Sciatic nerve (tissue), 2 donors: ENCODE measurements around the gene CYP4F22. TPM values are rescaled to one million over a fixed set of nuclear protein-coding genes. Genes with fewer than 3 reads are reported as not detected.
"Not testable (repeated sequence)": the region's sequence is repeated elsewhere in the genome, so short reads cannot be mapped to it uniquely, and the experiment has no call there.

ENCODE experiments used
- ATAC-seq: fragments of 200-7000 bp; cut with Tn5 transposase; one replicate; pipeline ENCODE4 v1.9.1; 2020; ENCODE audit warnings: mild to moderate bottlenecking, moderate library complexity
- DNase-seq: peaks from one replicate; pipeline ENCODE4 v3.0.0-alpha.2; 2020; ENCODE audit warnings: low spot score
- intact Hi-C: fragments of 100-400 bp; cut with DNase I; formaldehyde crosslinking; loops from one replicate; pipeline ENCODE4 v1.14.2; 2022
- total RNA-seq: library from RNA; stranded (reverse); fragmentation: NEBNext Ultra II Directional; extraction: Animal tissue kit (Norgen Biotek cat#: 25700); gene quantifications from one replicate; pipeline ENCODE4 v1.2.1, GENCODE V29; 2021
- donor health status: DM: no; HTN: no; CAD: no.
- donor health status: DM: no; HTN: no; CAD: no.

CYP4F22 gene
- total RNA-seq, 1 donor from 2014 or later: not detected

DNA sequence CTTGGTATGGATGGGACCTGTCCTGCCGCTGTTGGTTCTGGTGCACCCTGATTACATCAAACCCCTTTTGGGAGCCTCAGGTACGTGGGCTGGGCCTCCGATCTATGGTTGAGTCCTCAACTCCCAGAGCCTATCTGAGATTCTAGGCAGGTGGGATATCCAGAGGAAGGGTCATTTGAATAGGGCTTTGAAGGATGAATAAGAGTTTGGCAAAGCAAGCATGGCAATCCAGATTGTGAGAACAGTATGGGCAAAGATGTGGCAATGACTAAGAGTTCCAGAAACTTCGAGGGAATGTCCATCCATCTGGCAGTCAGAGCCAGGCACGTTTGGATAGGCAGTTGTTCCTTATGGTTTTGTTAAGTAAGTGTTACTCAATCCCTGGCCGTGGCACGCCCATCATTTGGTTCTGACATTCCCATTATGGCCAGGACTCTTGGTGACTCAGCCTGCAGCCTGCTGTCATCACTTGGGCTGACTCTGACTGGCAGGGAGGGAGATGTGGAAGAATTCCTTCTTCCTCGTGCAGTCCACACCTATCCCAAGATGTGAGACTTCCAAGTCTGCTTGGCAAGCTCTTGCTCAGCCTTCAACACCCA is 21.5 kb downstream of the CYP4F22 start:
- intact Hi-C loops: no loop called here
- ATAC-seq (no peak), DNase-seq (no peak)

DNA sequence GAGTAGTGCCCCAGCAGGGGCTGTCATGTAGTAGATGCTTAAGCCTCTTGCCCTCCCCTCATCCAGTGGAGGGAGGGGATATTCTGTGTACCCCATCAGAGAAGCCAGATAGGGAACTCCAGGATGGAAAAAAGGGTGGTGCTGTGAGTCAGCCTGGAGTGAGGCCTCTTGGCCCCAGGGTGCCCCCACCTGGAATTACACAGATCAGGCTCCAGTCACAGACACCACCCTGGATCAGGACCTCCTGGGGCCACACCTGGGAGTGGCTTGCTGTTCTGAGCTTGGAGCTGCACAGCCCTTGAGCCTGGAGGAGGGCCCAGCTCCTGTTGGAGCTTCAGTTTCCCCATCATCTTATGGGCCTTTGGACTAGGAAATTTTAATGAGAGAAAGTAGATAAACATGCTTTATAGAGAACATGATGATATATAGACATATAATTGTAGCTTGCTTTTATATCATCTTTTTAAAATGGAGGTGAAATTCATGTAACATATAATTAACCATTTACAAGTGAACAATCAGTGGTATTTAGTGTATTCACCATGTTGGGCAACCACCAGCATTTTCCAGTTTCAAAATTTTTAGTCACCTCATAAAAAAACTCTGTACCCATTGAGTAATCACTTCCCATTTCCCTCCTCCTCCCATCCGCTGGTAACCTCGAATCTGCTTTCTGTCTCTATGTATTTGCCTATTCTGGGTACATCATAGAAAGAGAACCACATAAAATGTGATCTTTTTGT is 24.6 kb downstream of the CYP4F22 start:
- ATAC-seq: no peak
- no peak for DNase-seq
- intact Hi-C loops: no loop called here

DNA sequence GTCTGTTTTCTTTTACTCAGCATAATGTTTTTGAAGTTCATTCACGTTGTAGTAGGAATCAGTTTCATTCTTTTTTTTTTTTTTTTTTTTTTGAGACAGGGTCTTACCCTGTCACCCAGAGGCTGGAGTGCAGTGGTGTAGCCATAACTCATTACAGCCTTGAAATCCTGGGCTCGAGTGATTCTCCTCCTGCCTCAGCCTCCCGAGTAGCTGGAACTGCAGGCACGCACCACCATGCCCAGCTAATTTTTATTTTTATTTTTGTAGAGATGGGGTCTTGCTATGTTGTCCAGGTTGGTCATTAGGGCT is 25.2 kb downstream of the CYP4F22 start:
- ATAC-seq, DNase-seq, intact Hi-C loops: not testable (repeated sequence)

DNA sequence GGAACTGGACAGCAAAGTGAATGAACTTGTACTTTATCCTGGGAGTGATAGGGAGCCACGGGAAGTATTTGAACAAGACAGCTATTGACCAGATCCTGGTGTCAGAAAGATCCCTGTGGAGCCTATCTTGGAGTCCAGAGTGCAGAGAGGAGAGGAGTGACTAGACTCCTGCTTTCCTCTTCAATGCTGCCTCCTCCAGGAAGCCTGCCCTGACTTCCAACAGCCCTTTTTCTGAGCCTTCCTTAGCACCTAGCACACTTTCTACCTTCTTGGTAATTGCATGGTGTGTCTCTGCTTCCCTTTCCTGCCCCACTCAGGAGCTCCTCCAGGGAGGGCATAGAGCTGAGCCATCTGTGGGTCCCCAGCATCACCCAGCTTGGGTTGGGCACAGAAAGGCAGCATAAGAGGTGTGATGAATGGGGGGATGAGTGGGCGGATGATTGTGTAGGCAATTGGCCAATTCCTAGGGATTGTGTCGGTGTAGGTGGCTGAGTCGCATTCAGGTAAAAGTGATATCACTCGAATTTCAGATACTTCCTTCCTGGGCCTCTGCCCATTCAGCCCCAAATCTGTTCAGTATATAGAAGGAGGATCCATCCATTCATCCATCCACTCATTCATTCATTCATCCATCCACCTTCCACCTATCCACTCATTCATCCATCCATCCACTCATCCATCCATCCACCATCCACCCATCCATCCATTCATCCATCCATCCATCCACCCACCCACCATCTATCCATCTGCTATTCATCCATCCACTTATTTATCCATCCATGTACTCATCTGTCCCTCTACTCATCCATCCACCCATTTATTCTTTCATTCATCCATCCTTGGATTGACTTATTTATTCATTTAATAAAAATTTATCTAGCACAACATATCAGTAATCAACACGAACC is 26.9 kb downstream of the CYP4F22 start:
- DNase-seq (no peak), ATAC-seq (no peak)
- intact Hi-C loops: no loop called here

DNA sequence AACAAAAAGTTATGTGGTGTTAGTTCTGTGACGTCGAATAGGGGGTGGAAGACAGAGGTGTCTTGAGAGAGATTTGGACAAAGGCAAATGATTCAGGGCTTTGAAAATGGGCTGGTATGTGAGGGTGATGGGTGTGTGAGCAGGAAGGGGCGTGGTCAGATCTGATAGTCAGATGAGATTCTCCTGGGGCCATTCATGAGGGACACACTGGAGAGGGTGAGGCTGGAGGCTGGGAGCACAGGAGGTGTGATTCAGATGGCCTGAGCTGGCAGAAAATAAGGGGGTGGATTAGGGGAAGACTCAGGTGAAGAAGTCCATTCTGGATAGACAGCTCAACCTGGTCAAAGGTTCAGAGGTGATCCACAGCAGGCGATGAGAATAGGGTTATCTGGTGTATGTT is 28.0 kb downstream of the CYP4F22 start:
- intact Hi-C loops: no loop called here
- DNase-seq: no peak

DNA sequence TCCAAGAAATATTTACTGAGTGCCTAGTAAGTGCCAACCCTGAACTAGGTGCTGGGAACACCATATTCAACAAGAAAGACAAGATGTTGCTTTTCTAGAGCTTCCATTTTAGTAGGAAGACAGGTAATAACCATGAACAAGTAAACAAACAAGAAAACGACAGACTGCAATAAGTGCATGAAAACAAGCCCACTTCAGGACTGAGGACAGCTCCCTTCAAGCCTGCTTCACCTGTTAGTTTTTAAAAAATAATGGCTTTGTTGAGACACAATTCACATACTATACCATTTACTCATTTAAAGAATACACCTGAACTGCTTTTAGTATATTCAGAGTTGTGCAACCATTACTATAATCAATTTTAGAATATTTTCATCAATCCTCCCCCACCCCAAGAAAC is 30.4 kb downstream of the CYP4F22 start:
- intact Hi-C loops: no loop called here

More for the DNA sequence above, 28.0 kb downstream of the CYP4F22 start:
- no peak for ATAC-seq

DNA sequence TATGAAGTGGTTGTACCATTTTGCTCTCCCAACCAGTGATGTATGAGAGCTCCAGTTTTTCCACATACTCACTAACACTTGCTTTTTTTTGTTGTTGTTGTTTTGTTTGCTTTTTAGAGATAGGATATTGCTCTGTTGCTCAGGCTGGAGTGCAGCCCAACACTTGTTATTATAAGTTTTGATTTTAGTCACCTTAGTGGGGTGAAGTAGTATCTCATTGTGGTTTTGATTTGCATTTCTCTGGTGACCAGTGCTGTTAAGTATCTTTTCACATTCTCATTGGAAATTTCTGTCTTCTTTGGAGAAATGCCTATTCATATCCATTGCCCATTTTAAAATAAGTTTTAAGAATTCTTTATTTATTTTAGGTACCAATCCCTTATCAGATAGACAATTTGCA is 31.3 kb downstream of the CYP4F22 start:
- ATAC-seq: no peak
- no peak for DNase-seq
- intact Hi-C loops: no loop called here

More for the DNA sequence above, 30.4 kb downstream of the CYP4F22 start:
- no peak for DNase-seq
- no peak for ATAC-seq

DNA sequence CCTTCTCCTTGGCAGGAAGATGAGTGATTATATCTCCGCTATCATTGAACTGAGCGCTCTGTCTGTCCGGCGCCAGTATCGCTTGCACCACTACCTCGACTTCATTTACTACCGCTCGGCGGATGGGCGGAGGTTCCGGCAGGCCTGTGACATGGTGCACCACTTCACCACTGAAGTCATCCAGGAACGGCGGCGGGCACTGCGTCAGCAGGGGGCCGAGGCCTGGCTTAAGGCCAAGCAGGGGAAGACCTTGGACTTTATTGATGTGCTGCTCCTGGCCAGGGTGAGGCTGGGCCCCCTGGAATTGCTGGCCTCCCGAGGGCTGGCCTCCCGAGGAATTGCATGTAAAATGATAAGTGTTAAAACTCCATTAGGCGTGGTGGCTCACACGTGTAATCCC is 32.1 kb downstream of the CYP4F22 start:
- ATAC-seq (no peak), DNase-seq (no peak)
- intact Hi-C loops: no loop called here

DNA sequence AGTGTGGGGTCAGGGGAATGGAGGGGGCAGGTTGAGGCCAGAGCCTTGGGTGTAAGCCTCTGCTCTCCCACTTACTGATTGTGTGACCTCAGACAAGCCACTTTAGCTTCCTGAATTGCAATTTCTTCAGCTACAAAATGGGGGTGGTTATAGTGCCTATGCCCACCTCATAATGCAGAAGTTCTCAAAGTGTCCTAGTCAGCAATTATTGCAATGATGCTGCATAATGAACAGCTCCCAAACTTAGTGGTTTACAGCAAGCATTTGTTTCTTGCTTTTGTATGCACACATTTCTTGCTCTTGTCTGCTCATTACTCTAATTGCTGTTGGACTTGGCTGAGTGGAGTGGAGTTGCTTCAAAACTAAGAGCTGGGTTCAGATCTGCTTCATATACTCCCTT is 36.0 kb downstream of the CYP4F22 start:
- intact Hi-C loops: no loop called here
- DNase-seq (no peak), ATAC-seq (no peak)

DNA sequence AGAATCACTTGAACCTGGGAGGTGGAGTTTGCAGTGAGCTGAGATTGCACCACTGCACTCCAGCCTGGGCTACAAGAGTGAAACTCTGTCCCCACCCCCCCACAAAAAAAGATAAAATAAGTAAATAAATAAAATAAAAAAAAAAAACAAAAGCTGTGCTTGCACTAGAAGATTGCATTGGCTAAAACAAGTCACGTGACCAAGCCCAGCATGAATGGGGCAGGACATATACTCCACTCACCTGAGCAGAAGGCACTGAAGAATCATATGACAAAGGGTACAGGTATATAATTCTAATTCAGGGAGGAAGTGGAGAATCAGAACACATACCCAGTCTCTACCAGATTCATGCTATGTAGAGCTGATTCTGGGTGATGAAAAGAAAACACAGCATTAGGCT is 36.6 kb downstream of the CYP4F22 start:
- intact Hi-C loops: no loop called here
- DNase-seq (no peak), ATAC-seq (no peak)

DNA sequence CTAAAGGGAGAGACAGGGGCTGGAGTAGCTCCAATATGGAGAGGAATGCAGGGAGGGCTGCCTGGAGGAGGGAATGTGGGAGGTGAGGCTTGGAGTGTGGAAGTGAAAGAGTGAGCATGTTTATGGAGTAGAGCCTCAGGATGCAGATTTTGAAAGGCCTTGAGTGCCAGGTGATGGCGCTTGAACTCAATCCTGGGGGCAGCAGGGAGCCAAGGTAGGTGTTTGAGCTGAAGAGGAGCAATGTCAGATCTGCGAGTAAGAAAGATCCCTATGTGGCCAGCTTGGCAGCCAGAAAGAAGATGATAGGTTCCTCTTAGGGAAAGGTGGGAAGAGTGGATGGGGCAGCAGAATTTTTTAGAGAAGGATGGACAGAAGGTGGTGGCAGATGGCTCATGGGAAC is 40.3 kb downstream of the CYP4F22 start:
- ATAC-seq: no peak
- intact Hi-C loops: no loop called here

DNA sequence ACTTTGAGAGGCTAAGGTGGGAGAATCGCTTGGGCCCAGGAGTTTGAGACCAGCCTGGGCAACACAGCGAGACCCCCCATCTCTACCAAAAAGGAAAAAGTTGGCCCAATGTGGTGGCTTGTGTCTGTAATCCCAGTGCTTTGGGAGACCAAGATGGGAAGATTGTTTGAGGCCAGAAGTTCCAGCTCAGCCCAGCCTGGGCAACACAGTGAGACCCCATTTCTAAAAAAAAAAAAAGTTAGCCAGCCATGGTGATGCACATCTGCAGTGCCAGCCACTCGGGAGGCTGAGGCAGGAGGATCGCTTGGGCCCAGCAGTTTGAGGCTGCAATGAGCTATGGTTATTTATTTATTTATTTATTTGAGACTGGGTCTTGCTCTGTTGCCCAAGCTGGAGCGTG is 41.3 kb downstream of the CYP4F22 start:
- no peak for DNase-seq

More for the DNA sequence above, 40.3 kb downstream of the CYP4F22 start:
- no peak for DNase-seq

DNA sequence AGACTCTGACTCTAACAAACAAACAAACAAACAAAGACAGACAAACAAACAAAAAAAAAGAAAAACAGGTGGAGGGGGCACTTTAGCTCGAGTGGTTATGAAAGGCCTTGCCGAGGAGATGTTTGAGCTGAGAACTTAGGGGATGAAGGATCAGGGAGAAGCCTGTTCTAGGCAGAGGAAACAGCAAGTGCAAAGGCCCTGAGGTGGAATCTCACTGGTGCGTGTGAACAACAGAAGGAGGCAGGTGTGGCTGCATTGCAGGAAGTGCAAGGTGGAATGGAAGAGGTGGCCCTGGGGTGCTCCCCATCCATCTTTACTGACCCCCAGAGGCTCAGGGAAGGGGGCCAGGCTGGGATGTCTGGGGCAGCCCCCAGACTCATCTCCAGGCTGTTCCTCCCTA is 41.9 kb downstream of the CYP4F22 start:
- intact Hi-C loops: no loop called here
- no peak for DNase-seq
- ATAC-seq: no peak

More for the DNA sequence above, 41.3 kb downstream of the CYP4F22 start:
- no peak for ATAC-seq
- intact Hi-C loops: no loop called here

DNA sequence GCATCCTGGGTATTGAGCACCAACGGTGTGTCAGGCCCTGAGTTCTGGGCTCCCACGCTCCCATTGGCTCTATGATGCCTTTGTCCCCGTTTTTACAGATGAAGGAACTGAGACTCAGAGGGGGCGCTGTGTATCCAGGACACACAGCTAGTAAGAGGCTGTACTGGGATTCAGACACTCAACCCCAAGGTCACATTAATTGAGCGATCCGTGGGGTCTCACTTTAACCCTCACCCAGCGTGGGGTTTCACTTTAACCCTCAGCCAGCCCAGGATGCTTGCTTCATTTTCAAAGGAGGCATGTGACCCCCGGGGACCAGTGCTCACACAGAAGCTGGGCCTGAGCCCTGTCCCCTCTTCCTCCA is 42.6 kb downstream of the CYP4F22 start:
- ATAC-seq: no peak
- DNase-seq: no peak
- intact Hi-C loops: no loop called here

DNA sequence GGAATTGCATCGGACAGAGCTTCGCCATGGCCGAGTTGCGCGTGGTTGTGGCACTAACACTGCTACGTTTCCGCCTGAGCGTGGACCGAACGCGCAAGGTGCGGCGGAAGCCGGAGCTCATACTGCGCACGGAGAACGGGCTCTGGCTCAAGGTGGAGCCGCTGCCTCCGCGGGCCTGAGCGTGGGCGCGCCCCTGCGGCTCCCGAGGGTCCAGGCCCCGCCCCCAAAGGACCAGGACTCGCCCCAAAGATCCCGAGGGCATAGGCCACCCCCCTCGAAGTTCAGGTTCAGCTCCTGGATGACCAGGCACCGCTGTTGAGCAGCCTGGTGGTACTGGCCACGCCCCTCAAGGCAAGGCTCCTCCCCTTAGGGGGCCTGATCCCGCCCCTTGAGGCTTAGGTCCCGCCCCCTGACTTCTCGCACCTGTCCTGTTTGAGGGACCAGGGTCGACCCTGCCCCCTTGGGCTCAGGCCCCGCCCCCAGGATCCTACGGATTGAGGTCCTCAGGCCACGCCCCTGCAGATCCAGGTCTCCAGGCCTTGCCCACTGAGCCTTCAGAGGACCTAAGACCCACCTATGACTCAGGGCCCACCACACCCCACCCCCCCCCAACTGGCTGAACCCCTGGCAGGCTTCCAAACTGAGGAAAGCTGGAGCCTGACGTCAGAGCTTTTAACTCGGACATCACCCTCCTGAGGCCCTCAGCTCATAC is 43.1 kb downstream of the CYP4F22 start:
- ATAC-seq (no peak), DNase-seq (no peak)
- intact Hi-C loops: no loop called here

DNA sequence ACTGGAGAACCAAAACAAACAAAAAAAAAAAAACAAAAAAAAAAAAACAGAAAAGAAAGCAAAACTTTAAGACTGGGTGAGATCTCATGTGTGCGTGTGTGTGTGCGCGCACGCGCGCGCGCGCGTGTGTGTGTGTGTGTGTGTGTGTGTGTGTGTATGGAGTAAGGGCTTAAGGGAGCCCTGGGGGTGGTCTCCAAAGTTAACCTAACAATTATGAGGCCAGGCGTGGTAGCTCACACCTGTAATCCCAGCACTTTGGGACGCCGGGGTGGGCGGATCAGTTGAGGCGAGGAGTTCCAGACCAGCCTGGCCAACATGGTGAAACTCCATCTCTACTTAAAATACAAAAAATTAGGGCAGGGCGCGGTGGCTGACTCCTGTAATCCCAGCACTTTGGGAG is 46.7 kb downstream of the CYP4F22 start:
- intact Hi-C loops: loop anchor here (5.0 kb wide), 2 partner anchors 378 to 463 kb away; no protein-coding TSS in a partner anchor
- DNase-seq: no peak
- ATAC-seq: no peak

DNA sequence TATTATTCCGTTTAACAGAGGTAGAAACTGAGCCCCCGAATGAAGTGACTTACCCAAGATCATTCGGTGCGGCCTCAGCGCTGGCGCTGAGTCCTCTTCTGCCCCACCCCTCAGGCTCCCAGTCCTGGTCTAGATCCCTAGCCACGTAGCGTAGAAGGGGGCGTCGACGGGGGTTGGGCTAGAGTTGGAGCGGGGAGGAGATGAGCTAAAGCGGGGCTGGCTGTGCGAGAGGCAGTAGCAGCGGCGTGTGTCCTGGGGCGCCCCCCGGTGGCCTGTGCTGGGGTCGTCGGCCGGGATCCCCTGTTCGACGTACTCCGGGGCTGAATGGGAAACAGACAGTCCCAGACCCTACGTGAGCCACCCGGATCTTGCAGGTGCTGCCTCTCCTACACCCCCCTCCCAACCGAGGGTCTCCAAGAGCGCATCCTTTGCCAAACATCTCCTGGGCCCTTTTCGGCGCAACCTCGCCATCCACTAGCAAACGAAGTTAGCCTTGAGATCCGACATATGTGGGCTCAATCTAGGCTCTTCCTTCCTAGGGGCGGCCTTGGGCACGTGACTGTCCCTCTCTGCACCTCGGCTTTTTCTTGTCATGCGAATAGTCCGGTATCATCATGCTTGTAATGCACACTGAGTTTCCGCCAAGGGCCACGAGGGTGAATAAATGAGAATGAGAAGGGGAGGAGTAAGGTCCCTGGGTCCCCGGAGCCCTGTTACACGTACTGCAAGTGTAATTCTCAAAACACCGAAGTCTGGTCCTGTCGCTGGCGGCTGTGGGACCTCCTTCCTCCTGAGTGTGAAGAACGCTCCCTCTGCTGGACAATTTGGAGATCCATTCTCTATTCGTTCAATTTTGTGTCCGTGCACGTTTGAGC is 47.7 kb downstream of the CYP4F22 start:
- ATAC-seq: peak; percentile 93
- intact Hi-C loops: loop anchor here (5.0 kb wide), 2 partner anchors 379 to 464 kb away; no protein-coding TSS in a partner anchor
- DNase-seq: peak; percentile 91

DNA sequence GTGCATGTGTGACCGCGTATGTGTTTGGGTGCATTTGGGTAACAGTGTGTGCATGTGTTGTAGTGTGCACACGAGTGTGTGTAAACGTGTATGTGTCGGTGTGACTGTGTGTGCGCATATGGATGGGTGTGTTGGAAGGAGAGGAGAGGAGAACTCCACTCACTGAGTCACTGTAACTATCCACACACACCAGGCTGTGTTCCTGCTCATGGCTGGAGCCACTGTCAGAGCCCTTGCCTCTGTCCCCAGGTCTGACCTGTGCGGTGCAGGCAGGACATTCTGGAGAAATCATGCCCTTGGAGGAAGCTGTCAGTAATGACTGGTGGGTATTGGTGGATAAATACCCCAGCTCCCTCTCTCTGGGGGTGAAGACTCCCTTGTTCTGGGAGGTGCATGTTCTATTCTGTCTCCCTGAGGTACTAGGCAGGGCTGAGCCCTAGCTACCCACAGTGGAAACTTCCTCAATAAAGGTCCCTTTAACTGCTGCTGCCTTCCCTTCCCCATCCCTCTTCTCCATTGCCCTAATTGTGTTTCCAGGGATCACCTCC is 48.4 kb downstream of the CYP4F22 start:
- intact Hi-C loops: loop anchor here (5.0 kb wide), 2 partner anchors 379 to 464 kb away; no protein-coding TSS in a partner anchor
- DNase-seq (no peak), ATAC-seq (no peak)
